Measurements from ENCODE around the gene DCAF11. TPM values are rescaled to one million over a fixed set of nuclear protein-coding genes. Genes with fewer than 3 reads are reported as not detected.

Gene DCAF11
- total RNA-seq, 1 donor from 2014 or later: 54.1 TPM

GRCh38 chr14:24071144-24071697, 43.4 kb upstream of the DCAF11 start, which contains the start of gene CPNE6:
CPNE6 (plus strand) TSS chr14:24071562; CDS start chr14:24072937, 1,375 bp downstream.
- H3K27me3 Mint-ChIP-seq (ENCODE audit: unreplicated experiment): peaks cover 20% of the 10 kb centered on the region
- peaks cover 6% of the 10 kb centered on the region for H3K36me3 Mint-ChIP-seq (ENCODE audit: unreplicated experiment)
- peaks cover 8% of the 10 kb centered on the region for H3K9me3 Mint-ChIP-seq (ENCODE audit: unreplicated experiment)
- peak within 1 kb of the TSS; percentile 59 for H3K27ac Mint-ChIP-seq (ENCODE audit: unreplicated experiment)
- no peak for DNase-seq
- peaks cover 20% of the 10 kb centered on the region for H3K4me1 Mint-ChIP-seq (ENCODE audit: low read depth, unreplicated experiment)
- H3K4me3 Mint-ChIP-seq (ENCODE audit: unreplicated experiment): peak within 1 kb of the TSS; percentile 47
- TF ChIP-seq, protein P1, sequence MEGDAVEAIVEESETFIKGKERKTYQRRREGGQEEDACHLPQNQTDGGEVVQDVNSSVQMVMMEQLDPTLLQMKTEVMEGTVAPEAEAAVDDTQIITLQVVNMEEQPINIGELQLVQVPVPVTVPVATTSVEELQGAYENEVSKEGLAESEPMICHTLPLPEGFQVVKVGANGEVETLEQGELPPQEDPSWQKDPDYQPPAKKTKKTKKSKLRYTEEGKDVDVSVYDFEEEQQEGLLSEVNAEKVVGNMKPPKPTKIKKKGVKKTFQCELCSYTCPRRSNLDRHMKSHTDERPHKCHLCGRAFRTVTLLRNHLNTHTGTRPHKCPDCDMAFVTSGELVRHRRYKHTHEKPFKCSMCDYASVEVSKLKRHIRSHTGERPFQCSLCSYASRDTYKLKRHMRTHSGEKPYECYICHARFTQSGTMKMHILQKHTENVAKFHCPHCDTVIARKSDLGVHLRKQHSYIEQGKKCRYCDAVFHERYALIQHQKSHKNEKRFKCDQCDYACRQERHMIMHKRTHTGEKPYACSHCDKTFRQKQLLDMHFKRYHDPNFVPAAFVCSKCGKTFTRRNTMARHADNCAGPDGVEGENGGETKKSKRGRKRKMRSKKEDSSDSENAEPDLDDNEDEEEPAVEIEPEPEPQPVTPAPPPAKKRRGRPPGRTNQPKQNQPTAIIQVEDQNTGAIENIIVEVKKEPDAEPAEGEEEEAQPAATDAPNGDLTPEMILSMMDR (IDR thresholded peaks at IDR 0.05; ENCODE audit: partially characterized antibody, unreplicated experiment): no peak

DNA sequence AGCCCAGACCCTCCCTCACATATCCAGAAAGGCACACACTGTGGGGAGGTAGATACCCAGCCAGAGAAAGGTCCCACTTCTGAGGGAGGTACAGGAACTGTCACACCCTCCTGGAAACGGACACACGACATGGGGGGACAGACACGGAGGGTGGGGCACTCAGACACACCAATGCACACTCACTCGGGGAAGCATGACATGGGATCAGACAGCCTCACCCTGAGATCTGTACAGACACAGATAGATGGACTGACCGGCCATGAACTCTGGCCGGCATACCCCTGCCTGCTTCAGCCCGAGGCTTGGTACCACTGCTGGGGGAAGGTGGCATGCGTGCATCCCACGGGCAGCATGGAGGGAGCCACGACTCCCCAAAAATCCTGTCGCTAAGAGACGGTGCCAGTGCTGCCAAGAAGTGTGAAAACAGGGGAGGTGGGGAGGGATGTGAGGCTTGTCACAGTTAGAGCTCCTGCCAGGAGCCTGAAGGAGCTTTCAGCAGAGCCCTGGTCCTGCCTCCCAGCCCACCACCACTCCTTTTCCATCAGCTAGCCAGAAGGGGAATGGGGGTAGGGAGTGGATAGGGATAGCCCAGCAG, 42.6 kb upstream of the DCAF11 start:
- no peak for DNase-seq
- no peak overlapping the region for H3K4me3 Mint-ChIP-seq (ENCODE audit: unreplicated experiment)
- peaks cover 20% of the 10 kb centered on the region for H3K27me3 Mint-ChIP-seq (ENCODE audit: unreplicated experiment)
- H3K9me3 Mint-ChIP-seq (ENCODE audit: unreplicated experiment): peaks cover 8% of the 10 kb centered on the region
- H3K4me1 Mint-ChIP-seq (ENCODE audit: low read depth, unreplicated experiment): peaks cover 25% of the 10 kb centered on the region
- TF ChIP-seq, protein P1 (IDR thresholded peaks at IDR 0.05; ENCODE audit: partially characterized antibody, unreplicated experiment): no peak
- no peak overlapping the region for H3K27ac Mint-ChIP-seq (ENCODE audit: unreplicated experiment)
- H3K36me3 Mint-ChIP-seq (ENCODE audit: unreplicated experiment): peaks cover 6% of the 10 kb centered on the region

GRCh38 chr14:24072436-24072835, 42.1 kb upstream of the DCAF11 start:
- Mint-ChIP-seq H3K36me3 (ENCODE audit: unreplicated experiment) (peaks cover 2% of the 10 kb centered on the region), H3K4me1 (ENCODE audit: low read depth, unreplicated experiment) (peaks cover 30% of the 10 kb centered on the region), H3K27ac (ENCODE audit: unreplicated experiment) (peak overlapping the region; percentile 59), H3K9me3 (ENCODE audit: unreplicated experiment) (peaks cover 11% of the 10 kb centered on the region), H3K4me3 (ENCODE audit: unreplicated experiment) (no peak overlapping the region), H3K27me3 (ENCODE audit: unreplicated experiment) (peaks cover 16% of the 10 kb centered on the region)
- TF ChIP-seq, protein P1 (IDR thresholded peaks at IDR 0.05; ENCODE audit: partially characterized antibody, unreplicated experiment): no peak
- no peak for DNase-seq

GRCh38 chr14:24072881-24073877, 41.4 kb upstream of the DCAF11 start:
- TF ChIP-seq, protein P1 (IDR thresholded peaks at IDR 0.05; ENCODE audit: partially characterized antibody, unreplicated experiment): no peak

More at GRCh38 chr14:24072881-24073877, 41.4 kb upstream of the DCAF11 start:
- Mint-ChIP-seq H3K27ac (ENCODE audit: unreplicated experiment) (peak overlapping the region; percentile 12), H3K36me3 (ENCODE audit: unreplicated experiment) (no peaks in the 10 kb centered on the region), H3K4me1 (ENCODE audit: low read depth, unreplicated experiment) (peaks cover 36% of the 10 kb centered on the region), H3K4me3 (ENCODE audit: unreplicated experiment) (no peak overlapping the region), H3K9me3 (ENCODE audit: unreplicated experiment) (peaks cover 11% of the 10 kb centered on the region), H3K27me3 (ENCODE audit: unreplicated experiment) (peaks cover 18% of the 10 kb centered on the region)
- no peak for DNase-seq
